ENCODE measurements around the gene ERC2.

Gene ERC2

DNA sequence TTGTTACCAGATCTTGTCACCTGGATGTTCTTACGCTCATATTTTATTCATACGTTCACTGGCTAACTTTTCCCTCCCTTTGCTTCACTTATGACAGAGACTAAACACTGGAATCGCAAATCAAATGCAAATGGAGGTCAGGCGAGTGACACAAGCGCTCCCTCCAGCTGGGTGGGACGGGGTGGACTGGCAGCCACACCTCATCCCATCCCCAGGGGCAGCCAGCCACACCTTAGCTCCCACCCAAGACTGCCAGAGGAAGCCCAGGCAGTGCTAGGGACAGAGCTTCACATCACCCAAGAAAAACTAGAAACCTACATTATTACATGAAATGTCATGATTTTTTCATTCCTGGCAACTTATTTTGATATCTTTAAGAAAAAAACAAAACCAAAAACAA is 366.2 kb downstream of the ERC2 start:
- no peak for TF ChIP-seq CSDC2 (CRISPR knock-in tag; IDR thresholded peaks at IDR 0.05)
- no peak for TF ChIP-seq ZNF565 (CRISPR knock-in tag; conservative IDR thresholded peaks at IDR 0.05; ENCODE audit: low read depth)
- TF ChIP-seq ZFP3 (CRISPR knock-in tag; IDR thresholded peaks at IDR 0.05), result no peak
- TF ChIP-seq ESRRG (CRISPR knock-in tag; IDR thresholded peaks at IDR 0.05), result no peak
- TF ChIP-seq ZNF70 (CRISPR knock-in tag; IDR thresholded peaks at IDR 0.05), result no peak
- TF ChIP-seq TOX (CRISPR knock-in tag; IDR thresholded peaks at IDR 0.05; ENCODE audit: borderline replicate concordance), result no peak
- no peak for TF ChIP-seq ARNTL (CRISPR knock-in tag; IDR thresholded peaks at IDR 0.05; ENCODE audit: borderline replicate concordance, low read depth)
- TF ChIP-seq, protein P1, sequence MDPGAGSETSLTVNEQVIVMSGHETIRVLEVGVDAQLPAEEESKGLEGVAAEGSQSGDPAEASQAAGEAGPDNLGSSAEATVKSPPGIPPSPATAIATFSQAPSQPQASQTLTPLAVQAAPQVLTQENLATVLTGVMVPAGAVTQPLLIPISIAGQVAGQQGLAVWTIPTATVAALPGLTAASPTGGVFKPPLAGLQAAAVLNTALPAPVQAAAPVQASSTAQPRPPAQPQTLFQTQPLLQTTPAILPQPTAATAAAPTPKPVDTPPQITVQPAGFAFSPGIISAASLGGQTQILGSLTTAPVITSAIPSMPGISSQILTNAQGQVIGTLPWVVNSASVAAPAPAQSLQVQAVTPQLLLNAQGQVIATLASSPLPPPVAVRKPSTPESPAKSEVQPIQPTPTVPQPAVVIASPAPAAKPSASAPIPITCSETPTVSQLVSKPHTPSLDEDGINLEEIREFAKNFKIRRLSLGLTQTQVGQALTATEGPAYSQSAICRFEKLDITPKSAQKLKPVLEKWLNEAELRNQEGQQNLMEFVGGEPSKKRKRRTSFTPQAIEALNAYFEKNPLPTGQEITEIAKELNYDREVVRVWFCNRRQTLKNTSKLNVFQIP (CRISPR knock-in tag; IDR thresholded peaks at IDR 0.05; ENCODE audit: borderline replicate concordance, low read depth), result no peak
- TF ChIP-seq GLIS3 (CRISPR knock-in tag; IDR thresholded peaks at IDR 0.05), result no peak
- TF ChIP-seq SNAI2 (CRISPR knock-in tag; IDR thresholded peaks at IDR 0.05), result no peak
- TF ChIP-seq, protein P2, sequence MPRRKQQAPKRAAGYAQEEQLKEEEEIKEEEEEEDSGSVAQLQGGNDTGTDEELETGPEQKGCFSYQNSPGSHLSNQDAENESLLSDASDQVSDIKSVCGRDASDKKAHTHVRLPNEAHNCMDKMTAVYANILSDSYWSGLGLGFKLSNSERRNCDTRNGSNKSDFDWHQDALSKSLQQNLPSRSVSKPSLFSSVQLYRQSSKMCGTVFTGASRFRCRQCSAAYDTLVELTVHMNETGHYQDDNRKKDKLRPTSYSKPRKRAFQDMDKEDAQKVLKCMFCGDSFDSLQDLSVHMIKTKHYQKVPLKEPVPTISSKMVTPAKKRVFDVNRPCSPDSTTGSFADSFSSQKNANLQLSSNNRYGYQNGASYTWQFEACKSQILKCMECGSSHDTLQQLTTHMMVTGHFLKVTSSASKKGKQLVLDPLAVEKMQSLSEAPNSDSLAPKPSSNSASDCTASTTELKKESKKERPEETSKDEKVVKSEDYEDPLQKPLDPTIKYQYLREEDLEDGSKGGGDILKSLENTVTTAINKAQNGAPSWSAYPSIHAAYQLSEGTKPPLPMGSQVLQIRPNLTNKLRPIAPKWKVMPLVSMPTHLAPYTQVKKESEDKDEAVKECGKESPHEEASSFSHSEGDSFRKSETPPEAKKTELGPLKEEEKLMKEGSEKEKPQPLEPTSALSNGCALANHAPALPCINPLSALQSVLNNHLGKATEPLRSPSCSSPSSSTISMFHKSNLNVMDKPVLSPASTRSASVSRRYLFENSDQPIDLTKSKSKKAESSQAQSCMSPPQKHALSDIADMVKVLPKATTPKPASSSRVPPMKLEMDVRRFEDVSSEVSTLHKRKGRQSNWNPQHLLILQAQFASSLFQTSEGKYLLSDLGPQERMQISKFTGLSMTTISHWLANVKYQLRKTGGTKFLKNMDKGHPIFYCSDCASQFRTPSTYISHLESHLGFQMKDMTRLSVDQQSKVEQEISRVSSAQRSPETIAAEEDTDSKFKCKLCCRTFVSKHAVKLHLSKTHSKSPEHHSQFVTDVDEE (CRISPR knock-in tag; IDR thresholded peaks at IDR 0.05), result no peak
- no peak for TF ChIP-seq PATZ1 (CRISPR knock-in tag; IDR thresholded peaks at IDR 0.05; ENCODE audit: borderline replicate concordance)
- no peak for TF ChIP-seq TCF4 (CRISPR knock-in tag; IDR thresholded peaks at IDR 0.05; ENCODE audit: borderline replicate concordance)
- TF ChIP-seq ZNF8 (CRISPR knock-in tag; IDR thresholded peaks at IDR 0.05), result no peak
- TF ChIP-seq, protein P3, sequence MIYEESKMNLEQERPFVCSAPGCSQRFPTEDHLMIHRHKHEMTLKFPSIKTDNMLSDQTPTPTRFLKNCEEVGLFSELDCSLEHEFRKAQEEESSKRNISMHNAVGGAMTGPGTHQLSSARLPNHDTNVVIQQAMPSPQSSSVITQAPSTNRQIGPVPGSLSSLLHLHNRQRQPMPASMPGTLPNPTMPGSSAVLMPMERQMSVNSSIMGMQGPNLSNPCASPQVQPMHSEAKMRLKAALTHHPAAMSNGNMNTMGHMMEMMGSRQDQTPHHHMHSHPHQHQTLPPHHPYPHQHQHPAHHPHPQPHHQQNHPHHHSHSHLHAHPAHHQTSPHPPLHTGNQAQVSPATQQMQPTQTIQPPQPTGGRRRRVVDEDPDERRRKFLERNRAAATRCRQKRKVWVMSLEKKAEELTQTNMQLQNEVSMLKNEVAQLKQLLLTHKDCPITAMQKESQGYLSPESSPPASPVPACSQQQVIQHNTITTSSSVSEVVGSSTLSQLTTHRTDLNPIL (CRISPR knock-in tag; IDR thresholded peaks at IDR 0.05; ENCODE audit: low read depth), result no peak
- TF ChIP-seq OSR1 (CRISPR knock-in tag; IDR thresholded peaks at IDR 0.05), result no peak
- no peak for ATAC-seq

DNA sequence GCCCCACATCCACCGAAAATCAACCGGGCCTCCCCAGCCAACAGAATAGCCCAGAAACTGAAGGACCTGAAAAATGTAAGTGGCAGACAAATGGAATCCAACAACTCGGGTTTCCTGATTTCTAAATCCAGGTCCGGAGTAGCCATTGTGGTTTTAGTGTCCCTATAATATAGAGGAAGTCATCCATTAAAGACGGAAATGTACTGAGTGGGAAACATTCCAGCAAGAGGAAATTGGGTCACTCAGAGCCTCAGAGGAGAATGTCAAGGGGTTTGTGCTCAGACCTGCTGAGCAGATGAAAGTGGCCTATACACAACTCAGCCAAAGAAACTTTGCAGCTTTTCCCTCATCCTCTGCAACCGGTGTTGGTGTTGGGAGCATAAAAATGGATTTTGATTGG is 366.7 kb downstream of the ERC2 start:
- no peak for TF ChIP-seq PPARA (CRISPR knock-in tag; IDR thresholded peaks at IDR 0.05; ENCODE audit: borderline replicate concordance)
- no peak for TF ChIP-seq ZNF70 (CRISPR knock-in tag; IDR thresholded peaks at IDR 0.05)
- TF ChIP-seq ZFP3 (CRISPR knock-in tag; IDR thresholded peaks at IDR 0.05), result no peak
- no peak for TF ChIP-seq CSDC2 (CRISPR knock-in tag; IDR thresholded peaks at IDR 0.05)
- TF ChIP-seq ZFP30 (CRISPR knock-in tag; IDR thresholded peaks at IDR 0.05), result no peak
- TF ChIP-seq GLIS3 (CRISPR knock-in tag; IDR thresholded peaks at IDR 0.05), result no peak
- no peak for TF ChIP-seq SNAI2 (CRISPR knock-in tag; IDR thresholded peaks at IDR 0.05)
- TF ChIP-seq TCF4 (CRISPR knock-in tag; IDR thresholded peaks at IDR 0.05; ENCODE audit: borderline replicate concordance), result no peak
- no peak for TF ChIP-seq TOX (CRISPR knock-in tag; IDR thresholded peaks at IDR 0.05; ENCODE audit: borderline replicate concordance)
- no peak for TF ChIP-seq PATZ1 (CRISPR knock-in tag; IDR thresholded peaks at IDR 0.05; ENCODE audit: borderline replicate concordance)
- TF ChIP-seq, protein P1 (CRISPR knock-in tag; IDR thresholded peaks at IDR 0.05; ENCODE audit: borderline replicate concordance, low read depth), result no peak
- TF ChIP-seq ARNTL (CRISPR knock-in tag; IDR thresholded peaks at IDR 0.05; ENCODE audit: borderline replicate concordance, low read depth), result no peak
- no peak for TF ChIP-seq ZC3H10 (CRISPR knock-in tag; IDR thresholded peaks at IDR 0.05)
- TF ChIP-seq BACH2 (CRISPR knock-in tag; IDR thresholded peaks at IDR 0.05; ENCODE audit: borderline replicate concordance), result no peak

More for the DNA sequence above, 366.7 kb downstream of the ERC2 start:
- no peak for ATAC-seq

Measured in SK-N-SH treated with all-trans-retinoic acid at 6 μM for 48 hours (cell line).